MM.1S (cell line): ENCODE measurements around the gene ATP5F1D.

ENCODE experiments used
- EZH2 ChIP-seq: fragments of 300-600 bp; sonication (generic); optimal IDR thresholded peaks from 2 replicates; pipeline ENCODE3; 2017; ENCODE audit warnings: low read depth, mild to moderate bottlenecking, antibody characterized with exemption, low read length, mixed read lengths
- EZH2phosphoT487 ChIP-seq: fragments of 300-600 bp; sonication (generic); IDR thresholded peaks from 2 replicates; pipeline ENCODE4 v1.6.1; 2018; ENCODE audit warnings: antibody characterized with exemption, low read length
- TF ChIP-seq, protein P1 (sequence below): fragments of 300-600 bp; sonication (generic); IDR thresholded peaks from 2 replicates; pipeline ENCODE4 v1.5.1; 2016; ENCODE audit warnings: antibody characterized with exemption, low read length, mixed read lengths

DNA sequence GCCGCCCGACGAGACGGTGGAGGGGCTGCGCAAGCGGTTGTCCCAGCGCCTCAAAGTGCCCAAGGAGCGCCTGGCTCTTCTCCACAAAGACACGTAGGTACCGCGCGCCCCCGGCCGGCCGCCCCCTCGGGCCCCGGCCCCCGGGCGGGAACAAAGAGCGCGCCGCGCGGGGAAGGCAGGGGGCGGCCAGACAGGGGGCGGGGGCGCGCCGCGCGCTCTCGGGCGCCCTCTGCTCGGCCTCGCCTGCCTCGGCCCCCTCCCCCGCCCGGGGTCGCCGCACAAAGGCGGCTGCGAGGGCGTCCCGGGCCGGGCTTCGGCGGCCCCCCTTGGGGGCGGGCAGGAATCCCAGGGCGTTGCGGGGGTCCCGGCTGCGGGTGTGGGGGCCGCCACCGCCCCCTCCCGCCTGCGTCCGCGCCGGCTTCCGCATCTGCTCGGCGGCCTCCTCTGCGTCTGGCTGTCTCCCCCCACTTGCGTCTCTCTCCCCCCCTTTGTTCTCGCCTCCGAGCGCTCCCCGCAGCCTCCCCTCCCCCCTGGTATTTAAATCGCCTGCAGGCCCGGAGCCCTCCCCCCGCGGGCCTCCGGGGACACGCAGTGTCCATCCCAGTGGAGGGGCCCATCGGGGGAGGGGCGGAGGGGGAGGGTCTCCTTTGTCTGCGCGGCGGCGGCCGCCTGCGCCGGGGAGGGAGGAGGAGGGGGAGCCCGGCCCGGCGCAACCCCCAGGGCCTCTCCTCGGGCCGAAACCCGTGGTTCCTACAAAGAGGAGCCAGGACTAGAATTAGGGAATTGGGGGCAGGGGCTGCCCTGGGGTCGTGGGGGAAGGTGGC is 9.1 kb downstream of the ATP5F1D start:
- TF ChIP-seq, protein P1, sequence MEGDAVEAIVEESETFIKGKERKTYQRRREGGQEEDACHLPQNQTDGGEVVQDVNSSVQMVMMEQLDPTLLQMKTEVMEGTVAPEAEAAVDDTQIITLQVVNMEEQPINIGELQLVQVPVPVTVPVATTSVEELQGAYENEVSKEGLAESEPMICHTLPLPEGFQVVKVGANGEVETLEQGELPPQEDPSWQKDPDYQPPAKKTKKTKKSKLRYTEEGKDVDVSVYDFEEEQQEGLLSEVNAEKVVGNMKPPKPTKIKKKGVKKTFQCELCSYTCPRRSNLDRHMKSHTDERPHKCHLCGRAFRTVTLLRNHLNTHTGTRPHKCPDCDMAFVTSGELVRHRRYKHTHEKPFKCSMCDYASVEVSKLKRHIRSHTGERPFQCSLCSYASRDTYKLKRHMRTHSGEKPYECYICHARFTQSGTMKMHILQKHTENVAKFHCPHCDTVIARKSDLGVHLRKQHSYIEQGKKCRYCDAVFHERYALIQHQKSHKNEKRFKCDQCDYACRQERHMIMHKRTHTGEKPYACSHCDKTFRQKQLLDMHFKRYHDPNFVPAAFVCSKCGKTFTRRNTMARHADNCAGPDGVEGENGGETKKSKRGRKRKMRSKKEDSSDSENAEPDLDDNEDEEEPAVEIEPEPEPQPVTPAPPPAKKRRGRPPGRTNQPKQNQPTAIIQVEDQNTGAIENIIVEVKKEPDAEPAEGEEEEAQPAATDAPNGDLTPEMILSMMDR, result no peak
- no peak for TF ChIP-seq EZH2phosphoT487
- no peak for TF ChIP-seq EZH2
